HG03066 (cell line): Measurements from ENCODE around the gene ABHD2.

Source experiments
- ATAC-seq: cut with Tn5 transposase; IDR thresholded peaks from one replicate; pipeline ENCODE4 v1.9.1; 2021; ENCODE audit warnings: low read depth; ENCODE audit not compliant: unreplicated experiment

ABHD2 gene

GRCh38 chr15:89096664-89097063, 8.4 kb downstream of the ABHD2 start:
- ATAC-seq = no peak

GRCh38 chr15:89097313-89097712, 9.1 kb downstream of the ABHD2 start:
- ATAC-seq = no peak

GRCh38 chr15:89098281-89098680, 10.0 kb downstream of the ABHD2 start:
- ATAC-seq = no peak

GRCh38 chr15:89099968-89100367, 11.7 kb downstream of the ABHD2 start:
- ATAC-seq = no peak

GRCh38 chr15:89101302-89102193, 13.3 kb downstream of the ABHD2 start:
- ATAC-seq = no peak

DNA sequence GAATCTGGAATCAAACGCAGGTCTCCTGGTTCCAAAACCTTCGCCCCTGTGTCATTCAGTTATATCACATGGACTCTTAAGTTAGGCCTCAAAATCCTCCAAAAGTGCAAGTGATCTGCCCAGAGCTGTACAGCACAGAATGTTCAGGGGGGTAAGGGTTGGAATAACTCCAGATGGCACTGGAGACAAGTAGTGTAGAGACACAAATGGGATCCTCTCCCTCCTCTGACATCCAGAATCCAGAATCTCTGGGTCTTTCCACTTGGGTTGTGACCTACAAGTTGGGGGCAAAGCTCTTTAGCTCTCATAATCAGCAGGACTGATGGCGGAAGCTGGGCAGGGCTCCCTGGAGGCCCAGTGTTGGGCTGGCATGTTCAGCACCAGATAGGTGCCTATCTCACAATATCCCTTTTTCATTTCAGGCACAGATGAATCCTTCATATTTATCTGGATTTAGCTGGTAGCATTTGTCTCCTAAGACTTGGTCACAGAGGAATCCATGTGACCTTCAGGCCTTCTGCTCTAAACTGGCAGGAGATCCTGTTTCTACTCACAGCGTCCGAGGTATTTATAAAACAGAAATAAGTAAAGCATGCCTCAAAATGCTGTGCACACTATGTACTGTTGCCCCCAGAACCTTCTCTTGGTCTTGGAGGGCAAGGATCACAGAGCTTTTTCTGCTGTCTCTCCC, 15.4 kb downstream of the ABHD2 start:
- ATAC-seq = no peak

DNA sequence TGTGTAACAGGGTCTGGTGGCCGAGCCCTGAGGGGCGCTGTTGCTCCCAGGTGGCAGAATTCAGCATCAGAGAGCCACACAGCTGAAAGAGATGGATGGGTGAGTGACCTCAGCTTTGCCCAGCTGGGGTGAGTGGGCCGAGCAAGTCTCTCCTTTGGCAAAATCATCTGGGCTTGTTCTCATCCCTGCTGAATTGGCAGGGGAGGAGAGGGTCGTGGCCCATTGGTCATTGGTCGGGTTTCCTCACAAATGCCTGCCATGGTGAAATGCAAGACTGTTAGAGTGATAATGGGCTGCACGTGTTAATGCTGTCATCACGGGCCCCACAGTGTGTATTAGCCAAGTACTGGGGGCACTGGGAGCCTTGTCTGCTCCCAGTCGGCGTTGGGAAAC, 15.9 kb downstream of the ABHD2 start:
- no peak for ATAC-seq

GRCh38 chr15:89105147-89105546, 16.9 kb downstream of the ABHD2 start:
- ATAC-seq = no peak

DNA sequence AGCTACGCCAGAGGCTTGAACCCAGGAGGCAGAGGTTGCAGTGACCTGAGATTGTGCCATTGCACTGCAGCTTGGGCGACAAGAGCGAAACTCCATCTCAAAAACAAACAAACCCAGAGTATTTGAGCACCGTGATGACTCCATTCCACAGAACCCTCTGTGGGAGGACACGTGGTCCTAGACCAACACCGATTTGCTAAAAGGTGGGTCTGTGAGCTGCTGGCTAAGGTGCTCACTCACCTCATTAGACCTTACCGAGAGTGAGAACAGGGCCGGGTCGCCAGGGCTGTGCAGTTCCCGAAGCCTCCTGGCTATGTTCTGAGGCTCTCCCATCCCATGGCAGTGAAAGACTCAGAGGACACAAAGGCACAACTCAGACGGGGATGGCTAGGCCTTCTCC, 17.9 kb downstream of the ABHD2 start:
- ATAC-seq = no peak

GRCh38 chr15:89107984-89108383, 19.7 kb downstream of the ABHD2 start:
- ATAC-seq = no peak

GRCh38 chr15:89108835-89109234, 20.6 kb downstream of the ABHD2 start:
- ATAC-seq = no peak

- no peak for ATAC-seq
These were observed 21.0 kb downstream of the ABHD2 start for GRCh38 chr15:89109238-89109637.

- no peak for ATAC-seq
These were observed 21.8 kb downstream of the ABHD2 start for GRCh38 chr15:89110060-89110459.

DNA sequence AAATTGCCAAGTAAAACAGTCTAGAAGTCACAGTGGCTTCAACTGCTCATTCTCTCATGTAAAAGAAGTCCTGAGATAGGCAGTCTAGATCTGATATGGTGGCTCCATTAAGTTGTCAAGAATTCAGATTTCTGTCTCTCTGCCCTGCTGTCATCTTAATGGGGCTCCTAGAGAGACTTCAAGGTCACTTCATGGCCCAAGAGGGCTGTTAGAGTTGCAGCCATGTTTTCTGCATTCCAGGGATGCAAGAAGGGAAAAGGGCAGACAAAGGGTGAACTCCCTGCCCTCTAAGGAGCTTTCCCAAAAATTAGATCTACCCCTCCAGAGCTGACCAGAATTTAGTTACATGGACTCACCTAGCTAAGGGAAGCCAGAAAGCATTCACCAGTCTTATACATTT, 23.1 kb downstream of the ABHD2 start:
- ATAC-seq = no peak

- ATAC-seq = no peak
These were observed 23.7 kb downstream of the ABHD2 start for GRCh38 chr15:89111961-89112340.

GRCh38 chr15:89112341-89112971, 24.2 kb downstream of the ABHD2 start:
- ATAC-seq = peak; percentile 93

- no peak for ATAC-seq
These were observed 25.2 kb downstream of the ABHD2 start for GRCh38 chr15:89113296-89114024.

- no peak for ATAC-seq
These were observed 26.7 kb downstream of the ABHD2 start for GRCh38 chr15:89114990-89115389.

DNA sequence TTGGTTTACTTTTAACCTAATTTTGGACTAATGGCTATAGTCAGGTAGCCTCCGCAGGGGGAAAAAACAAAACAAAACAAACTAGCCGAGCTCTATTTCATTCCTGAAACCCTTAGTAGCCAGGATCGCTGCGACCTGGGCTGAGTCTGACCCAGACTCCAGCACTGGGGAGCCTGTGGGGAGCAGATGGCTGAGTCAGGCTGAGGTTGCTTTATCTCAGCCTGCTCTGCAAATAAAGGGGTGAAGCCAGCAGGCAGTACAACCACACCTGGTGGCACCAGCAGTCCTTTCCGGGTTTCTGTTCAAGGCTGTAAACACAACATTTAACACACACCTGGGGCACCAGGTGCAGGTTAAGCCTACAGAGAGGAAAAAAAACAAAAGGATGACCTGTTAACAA, 27.3 kb downstream of the ABHD2 start:
- ATAC-seq = no peak

DNA sequence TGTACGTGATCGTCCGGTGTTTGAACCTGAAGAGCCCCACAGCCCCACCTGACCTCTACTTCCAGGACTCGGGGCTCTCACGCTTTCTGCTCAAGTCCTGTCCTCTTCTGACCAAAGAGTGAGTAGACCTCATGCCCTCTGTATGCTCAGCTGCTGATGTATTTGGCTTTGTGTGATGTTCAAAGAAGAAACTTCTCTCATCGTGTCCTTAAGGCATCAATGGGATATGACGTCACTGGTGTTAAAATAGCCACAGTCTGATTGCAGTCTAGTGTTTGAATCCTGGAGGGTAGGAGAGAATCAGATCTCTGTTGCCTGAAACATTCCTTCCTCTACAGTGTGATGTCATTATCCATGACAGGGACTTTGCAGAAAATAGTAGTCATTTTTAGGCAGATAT, 28.1 kb downstream of the ABHD2 start:
- ATAC-seq = no peak

GRCh38 chr15:89117790-89118189, 29.5 kb downstream of the ABHD2 start:
- ATAC-seq = no peak
